HCT116 (cell line): ENCODE measurements around the gene TK2. TPM values are rescaled to one million over a fixed set of nuclear protein-coding genes. Genes with fewer than 3 reads are reported as not detected.

Experiments
- ATAC-seq: fragments of 200-7000 bp; cut with Tn5 transposase; 2 replicates; pipeline ENCODE4 v1.9.1; 2020; ENCODE audit warnings: mild to moderate bottlenecking, moderate library complexity
- BruUV-seq: library from RNA; stranded (reverse); fragments of 400-500 nt; replicated peaks from 2 replicates; lab custom pipeline; 2021; lab: Mats Ljungman, UMichigan
- CTCF ChIA-PET: fragments of 300-600 bp; sonication (Branson Sonifier 250); formaldehyde crosslinking; loops from one replicate; lab custom pipeline; 2021; ENCODE audit warnings: antibody characterized with exemption; lab: Charles Lee
- POLR2A ChIA-PET: fragments of 300-600, 350-600 bp; sonication (Branson Sonifier 250); formaldehyde crosslinking; loops from one replicate; lab custom pipeline; 2021; ENCODE audit warnings: antibody characterized with exemption; lab: Charles Lee
- RAD21 ChIA-PET, 2 experiments: fragments of 300-600 bp; sonication (Branson Sonifier 250); formaldehyde crosslinking; loops; one replicate each; lab custom pipeline; 2023; ENCODE audit warnings: low total read pairs in 2 of 2; ENCODE audit not compliant: uncharacterized antibody in 2 of 2, unreplicated experiment in 2 of 2, low non-redundant PET in 1 of 2; lab: Charles Lee
- DNase-seq: peaks from one replicate; pipeline ENCODE4 v3.0.0-alpha.2; 2010; ENCODE audit warnings: low read depth, low spot score
- H2AFZ ChIP-seq: fragments of 200-600 bp; shearing (Covaris generic), sonication (generic); 2 replicates; pipeline ENCODE4 v1.6.1; 2017; ENCODE audit warnings: low read depth, mixed run types, mixed read lengths, antibody characterized with exemption, low read length; ENCODE audit not compliant: poor library complexity, severe bottlenecking
- H3K27ac ChIP-seq: 2 replicates; pipeline ENCODE4 v1.5.1; 2012; ENCODE audit warnings: low read depth, low read length
- H3K27me3 ChIP-seq: fragments of 200-600 bp; sonication (generic); 2 replicates; pipeline ENCODE4 v1.6.1; 2016; ENCODE audit warnings: mixed run types, low read length, mixed read lengths; ENCODE audit not compliant: insufficient read depth
- H3K36me3 ChIP-seq, 2 experiments: fragments of 200-500 bp in 1 of 2; fragments of 200-600 bp in 1 of 2; sonication (Bioruptor generic) in 1 of 2; sonication (generic) in 1 of 2; 2 replicates each; pipeline versions ENCODE4 v1.5.1 to v1.6.1; 2014 to 2016; ENCODE audit warnings: low read length in 2 of 2, inconsistent platforms in 1 of 2, mixed read lengths in 1 of 2, mixed run types in 1 of 2; ENCODE audit not compliant: insufficient read depth in 2 of 2, control insufficient read depth in 1 of 2
- H3K4me1 ChIP-seq, 2 experiments: fragments of 200-600 bp in 1 of 2; sonication (generic) in 1 of 2; 2 replicates each; pipeline versions ENCODE4 v1.5.1 to v1.6.1; 2012 to 2017; ENCODE audit warnings: low read length in 2 of 2, inconsistent platforms in 1 of 2, mild to moderate bottlenecking in 1 of 2, mixed read lengths in 1 of 2, mixed run types in 1 of 2, moderate library complexity in 1 of 2; ENCODE audit not compliant: insufficient read depth in 2 of 2, control insufficient read depth in 1 of 2
- H3K4me2 ChIP-seq: fragments of 200-600 bp; sonication (generic); 2 replicates; pipeline ENCODE4 v1.6.1; 2017; ENCODE audit warnings: mixed run types, low read length, mixed read lengths
- H3K4me3 ChIP-seq, 2 experiments: fragments of 200-600 bp in 1 of 2; sonication (generic) in 1 of 2; replicated peaks in 1 of 2; 2 replicates each; pipeline ENCODE4 v1.5.1; 2011 to 2016; ENCODE audit warnings: low read length in 2 of 2, control low read depth in 1 of 2, low read depth in 1 of 2, mild to moderate bottlenecking in 1 of 2, mixed read lengths in 1 of 2, mixed run types in 1 of 2
- H3K79me2 ChIP-seq: fragments of 200-600 bp; sonication (generic); 2 replicates; pipeline ENCODE4 v1.6.1; 2017; ENCODE audit warnings: mild to moderate bottlenecking, mixed run types, low read length, moderate library complexity, mixed read lengths; ENCODE audit not compliant: insufficient read depth
- H3K9ac ChIP-seq: fragments of 200-600 bp; sonication (generic); 2 replicates; pipeline ENCODE4 v1.6.1; 2016; ENCODE audit warnings: low read length, mixed read lengths
- H3K9me2 ChIP-seq: fragments of 200-600 bp; sonication (generic), shearing (Covaris generic); 2 replicates; pipeline ENCODE4 v1.6.1; 2017; ENCODE audit warnings: mixed run types, mild to moderate bottlenecking, moderate library complexity; ENCODE audit not compliant: insufficient read depth
- H3K9me3 ChIP-seq, 2 experiments: fragments of 200-500 bp in 1 of 2; fragments of 200-600 bp in 1 of 2; sonication (Bioruptor generic) in 1 of 2; sonication (generic) in 1 of 2; 2 replicates each; pipeline ENCODE4 v1.6.1; 2014 to 2017; ENCODE audit warnings: low read length in 2 of 2, mixed read lengths in 2 of 2, inconsistent platforms in 1 of 2, low read depth in 1 of 2, mild to moderate bottlenecking in 1 of 2, mixed run types in 1 of 2, moderate library complexity in 1 of 2; ENCODE audit not compliant: control insufficient read depth in 1 of 2, insufficient read depth in 1 of 2
- H4K20me1 ChIP-seq: fragments of 200-600 bp; sonication (generic), shearing (Covaris generic); 2 replicates; pipeline ENCODE4 v1.6.1; 2017; ENCODE audit warnings: mixed run types, mild to moderate bottlenecking, moderate library complexity; ENCODE audit not compliant: insufficient read depth
- EGR1 ChIP-seq: IDR thresholded peaks from 2 replicates; pipeline ENCODE4 v1.6.1; 2012; ENCODE audit warnings: low read depth
- EZH2phosphoT487 ChIP-seq: fragments of 200-600 bp; IDR thresholded peaks from 2 replicates; pipeline ENCODE4 v1.6.1; 2018; ENCODE audit warnings: antibody characterized with exemption, borderline replicate concordance
- POLR2AphosphoS5 ChIP-seq: IDR thresholded peaks from 2 replicates; pipeline ENCODE4 v1.6.1; 2011; ENCODE audit warnings: mild to moderate bottlenecking, low read depth, low read length, moderate library complexity
- SRF ChIP-seq: IDR thresholded peaks from 2 replicates; pipeline ENCODE4 v1.6.1; 2012; ENCODE audit warnings: low read depth
- TCF7L2 ChIP-seq: IDR thresholded peaks from 2 replicates; pipeline ENCODE4 v1.7.0; 2011; ENCODE audit warnings: borderline replicate concordance, inconsistent platforms; ENCODE audit not compliant: insufficient read depth, insufficient read length; ENCODE audit errors: extremely low read depth
- ZNF274 ChIP-seq: fragments of 200-500 bp; sonication (Bioruptor generic); IDR thresholded peaks from 2 replicates; pipeline ENCODE4 v1.6.1; 2014; ENCODE audit warnings: mild to moderate bottlenecking, low read depth, low read length, inconsistent platforms
- intact Hi-C: fragments of 100-400 bp; cut with micrococcal nuclease; formaldehyde crosslinking; loops from 2 replicates; pipeline ENCODE4 v1.10.0; 2022
- total RNA-seq: library from RNA; stranded (reverse); gene quantifications from one replicate; pipeline ENCODE4 v1.2.1, GENCODE V29; 2021; ENCODE audit not compliant: unreplicated experiment
- TF ChIP-seq, protein P1 (sequence below): IDR thresholded peaks from 2 replicates; pipeline ENCODE4 v1.6.1; 2012
- TF ChIP-seq, protein P2 (sequence below): IDR thresholded peaks from 2 replicates; pipeline ENCODE4 v1.6.1; 2012

TK2 gene
- total RNA-seq, 1 experiment from 2014 or later = 15.4 TPM

DNA sequence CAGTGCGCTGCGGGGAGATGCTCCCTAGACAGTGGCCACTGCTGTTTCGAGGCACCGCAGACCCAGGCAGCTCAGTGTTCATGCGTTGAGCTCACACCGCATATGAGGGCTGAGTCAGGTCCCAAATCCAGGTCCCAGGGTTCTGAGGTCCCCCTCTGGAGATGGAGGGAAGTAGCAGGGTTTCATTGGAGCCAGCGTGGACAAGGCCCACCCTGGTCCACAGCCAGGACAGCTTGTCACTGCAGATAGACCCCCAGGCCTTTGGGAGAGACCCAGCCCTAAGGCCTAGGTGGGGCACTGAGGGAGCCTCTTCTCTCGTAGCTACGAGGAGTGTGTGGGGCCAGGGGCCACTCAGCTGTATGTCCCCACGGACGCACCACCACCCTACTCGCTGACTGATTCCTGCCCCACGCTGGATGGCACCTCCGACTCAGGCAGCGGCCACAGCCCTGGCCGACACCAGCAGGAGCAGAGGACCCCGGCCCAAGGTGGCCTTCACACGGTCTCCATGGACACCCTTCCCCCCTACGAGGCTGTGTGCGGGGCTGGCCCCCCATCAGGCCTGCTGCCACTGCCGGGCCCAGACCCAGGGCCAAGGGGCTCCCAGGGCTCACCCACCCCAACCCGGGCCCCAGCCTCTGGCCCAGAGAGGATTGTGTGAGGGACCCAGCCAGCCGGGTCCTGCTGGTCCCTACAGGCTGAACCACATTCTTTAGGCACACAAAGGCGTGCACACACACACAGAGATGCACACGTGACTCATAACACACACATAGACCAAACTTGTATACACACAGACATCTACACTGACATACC is 69.4 kb downstream of the TK2 start:
- TF ChIP-seq, protein P1, sequence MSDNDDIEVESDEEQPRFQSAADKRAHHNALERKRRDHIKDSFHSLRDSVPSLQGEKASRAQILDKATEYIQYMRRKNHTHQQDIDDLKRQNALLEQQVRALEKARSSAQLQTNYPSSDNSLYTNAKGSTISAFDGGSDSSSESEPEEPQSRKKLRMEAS = no peak
- TF ChIP-seq EZH2phosphoT487 (no peak), EGR1 (no peak), TCF7L2 (no peak), SRF (no peak), ZNF274 (no peak), POLR2AphosphoS5 (no peak)
- TF ChIP-seq, protein P2, sequence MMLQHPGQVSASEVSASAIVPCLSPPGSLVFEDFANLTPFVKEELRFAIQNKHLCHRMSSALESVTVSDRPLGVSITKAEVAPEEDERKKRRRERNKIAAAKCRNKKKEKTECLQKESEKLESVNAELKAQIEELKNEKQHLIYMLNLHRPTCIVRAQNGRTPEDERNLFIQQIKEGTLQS = no peak
- Histone ChIP-seq H3K27ac (no peak overlapping the region), H4K20me1 (no peaks in the 10 kb centered on the region), H3K36me3 (no peaks in the 10 kb centered on the region), H3K9me3 (no peaks in the 10 kb centered on the region), H3K4me2 (no peak overlapping the region), H3K9ac (no peak overlapping the region), H3K4me3 (no peak overlapping the region), H3K79me2 (no peaks in the 10 kb centered on the region), H3K27me3 (no peaks in the 10 kb centered on the region), H3K4me1 (peaks cover 13 to 29% of the 10 kb centered on the region in 2 experiments), H3K9me2 (no peaks in the 10 kb centered on the region), H2AFZ (no peak overlapping the region)
- ChIA-PET CTCF (interaction anchor here (2.4 kb wide), 1 partner anchor 73 kb away, joined by 10 read pairs; no protein-coding TSS in a partner anchor), POLR2A (no interaction called here), RAD21 (no interaction called here)
- ATAC-seq = no peak
- BruUV-seq = no TSS peak
- DNase-seq = no peak
- intact Hi-C loops = loop anchor here (5.0 kb wide), 2 partner anchors 123 to 138 kb away; no protein-coding TSS in a partner anchor
